ENCODE data around the gene MAZ. TPM values are rescaled to one million over a fixed set of nuclear protein-coding genes. Genes with fewer than 3 reads are reported as not detected.

MAZ gene
- total and polyA plus RNA-seq, 2 of the 8 experiments (the other 6 are each of a cell fraction or from before 2014, with no cell fraction given): 219 to 380 TPM

GRCh38 chr16:29844575-29845331 is 38.4 kb downstream of the MAZ start:
- Histone ChIP-seq H2AFZ (ENCODE audit: low read length) (no peak overlapping the region), H3K14ac (ENCODE audit: insufficient read length) (no peak overlapping the region), H3K27ac (ENCODE audit: low read depth, low read length) (no peak overlapping the region), H4K20me1 (replicated peaks in 1 of 2; ENCODE audit: control insufficient read depth in 1 of 2, insufficient read depth in 2 of 2, low read length in 2 of 2) (no peaks in the 10 kb centered on the region), H2BK20ac (ENCODE audit: low read length) (no peak overlapping the region), H2AK5ac (ENCODE audit: low read depth, low read length) (no peak overlapping the region), H3K9ac (replicated peaks in 1 of 4; ENCODE audit: extremely low read depth in 1 of 4, low read depth in 3 of 4, low read length in 3 of 4) (no peak overlapping the region), H4K91ac (replicated peaks; ENCODE audit: insufficient read length, low read length) (no peak overlapping the region), H2BK120ac (replicated peaks; ENCODE audit: low read depth, low read length) (no peak overlapping the region), H3K23ac (ENCODE audit: insufficient read length) (no peak overlapping the region), H2BK15ac (ENCODE audit: low read length) (no peak overlapping the region), H2BK5ac (ENCODE audit: low read depth, low read length) (no peak overlapping the region), H3K4ac (replicated peaks; ENCODE audit: insufficient read length, low read depth, low read length) (no peak overlapping the region), H3K56ac (replicated peaks; ENCODE audit: insufficient read length, low read depth, low read length) (no peak overlapping the region), H3K27me3 (replicated peaks in 1 of 4; ENCODE audit: control insufficient read depth in 3 of 4, extremely low read depth in 1 of 4, insufficient read depth in 3 of 4, low read length in 3 of 4) (no peaks in the 10 kb centered on the region), H3K79me1 (ENCODE audit: low read depth, low read length) (no peaks in the 10 kb centered on the region), H3K36me3 (ENCODE audit: control insufficient read depth in 2 of 4, insufficient read depth in 4 of 4, low read length in 3 of 4) (no peaks in the 10 kb centered on the region), H2BK12ac (ENCODE audit: low read depth, low read length) (no peak overlapping the region), H4K8ac (ENCODE audit: extremely low read depth, insufficient read depth, low read length) (peak overlapping the region; percentile 18; the same call in 1 of the 2 replicates), H3K23me2 (ENCODE audit: low read depth, low read length) (no peaks in the 10 kb centered on the region), H3K9me3 (ENCODE audit: insufficient read depth in 2 of 2, low read depth in 1 of 2, low read length in 1 of 2) (no peaks in the 10 kb centered on the region), H3K4me1 (replicated peaks in 1 of 4; ENCODE audit: control insufficient read depth in 3 of 4, insufficient read depth in 4 of 4, low read length in 3 of 4) (no peaks in the 10 kb centered on the region; a peak in 2 of 7 replicates), H3K79me2 (ENCODE audit: control insufficient read depth in 1 of 2, insufficient read depth in 2 of 2, low read length in 2 of 2) (no peaks in the 10 kb centered on the region), H3K18ac (ENCODE audit: extremely low read depth, low read length) (no peak overlapping the region), H3K4me2 (ENCODE audit: insufficient read depth in 1 of 2, low read depth in 2 of 2, low read length in 2 of 2) (no peak overlapping the region), H4K5ac (ENCODE audit: insufficient read length, low read depth, low read length) (no peak overlapping the region), H3K4me3 (ENCODE audit: extremely low read depth in 1 of 4, insufficient read depth in 2 of 4, low read depth in 3 of 4, low read length in 4 of 4) (no peak overlapping the region)
- ChIA-PET POLR2A (ENCODE audit: partially characterized antibody) (interaction anchor here (0.9 to 12.7 kb wide), 7 partner anchors 8 to 37 kb away, joined by 3 to 167 read pairs (median 4); partner anchors contain the start of genes CDIPT, MVP and PAGR1), CTCF (ENCODE audit: partially characterized antibody) (interaction anchor here (0.6 to 15.0 kb wide), 4 partner anchors 10 to 29 kb away, joined by 3 to 212 read pairs (median 3); partner anchors contain the start of genes MVP and PAGR1)
- FAIRE-seq (no peak), DNase-seq (ENCODE audit: low read depth in 1 of 2, low spot score in 2 of 2) (no peak)
- WGBS, 2 experiments (ENCODE audit: extremely low coverage in 1 of 2, insufficient coverage in 1 of 2, insufficient read length in 1 of 2, insufficient replicate concordance in 2 of 2, low coverage in 1 of 2, low lambda C conversion rate in 2 of 2, missing lambda C conversion rate in 1 of 2): 92% methylated on average over 27 of the region's 28 CpGs; no CpG with 5 or more reads in 1 of the 2 experiments
- TF ChIP-seq CTBP2 (IDR thresholded peaks at IDR 0.05; ENCODE audit: borderline replicate concordance, insufficient read depth, insufficient read length, low read length) (no peak), SRF (IDR thresholded peaks at IDR 0.05; ENCODE audit: low read depth, low read length) (no peak)

Measured in H1 (cell line).